ENCODE measurements around the gene MTR.

Gene MTR

GRCh38 chr1:236795035-236795756 is at the start of gene MTR:
MTR (plus strand) TSS chr1:236795292; CDS start chr1:236795704, 412 bp downstream.
- DNase-seq, result peak; percentile 98

- DNase-seq, result no peak
These were observed 48.3 kb upstream of the MTR start for GRCh38 chr1:236746785-236747184.

GRCh38 chr1:236747311-236747985 is 47.6 kb upstream of the MTR start:
- DNase-seq, result no peak

- DNase-seq, result no peak
These were observed 46.7 kb upstream of the MTR start for GRCh38 chr1:236748268-236748870.

- no peak for DNase-seq
These were observed 44.2 kb upstream of the MTR start for GRCh38 chr1:236750928-236751327.

GRCh38 chr1:236751385-236751784 is 43.7 kb upstream of the MTR start:
- DNase-seq, result no peak

GRCh38 chr1:236751935-236752334 is 43.2 kb upstream of the MTR start:
- DNase-seq, result no peak

- no peak for DNase-seq
These were observed 41.6 kb upstream of the MTR start for GRCh38 chr1:236753516-236753915.

GRCh38 chr1:236753964-236754363 is 41.1 kb upstream of the MTR start:
- DNase-seq, result no peak

GRCh38 chr1:236754525-236755210 is 40.4 kb upstream of the MTR start:
- no peak for DNase-seq

- no peak for DNase-seq
These were observed 37.5 kb upstream of the MTR start for GRCh38 chr1:236757640-236758039.

GRCh38 chr1:236759252-236759859 is 35.7 kb upstream of the MTR start:
- DNase-seq, result peak; percentile 30

- DNase-seq, result no peak
These were observed 34.6 kb upstream of the MTR start for GRCh38 chr1:236760480-236760879.

- no peak for DNase-seq
These were observed 34.1 kb upstream of the MTR start for GRCh38 chr1:236760986-236761385.

GRCh38 chr1:236761397-236762132 is 33.5 kb upstream of the MTR start:
- no peak for DNase-seq

GRCh38 chr1:236762410-236762809 is 32.7 kb upstream of the MTR start:
- no peak for DNase-seq

- DNase-seq, result no peak
These were observed 29.3 kb upstream of the MTR start for GRCh38 chr1:236765831-236766230.

GRCh38 chr1:236766506-236766905 is 28.6 kb upstream of the MTR start:
- no peak for DNase-seq

GRCh38 chr1:236767276-236767675 is 27.8 kb upstream of the MTR start:
- DNase-seq, result no peak

GRCh38 chr1:236768601-236769000 is 26.5 kb upstream of the MTR start:
- no peak for DNase-seq

- DNase-seq, result no peak
These were observed 21.2 kb upstream of the MTR start for GRCh38 chr1:236773919-236774318.

GRCh38 chr1:236774926-236775325 is 20.2 kb upstream of the MTR start:
- no peak for DNase-seq
